RWPE2 (cell line): Measurements from ENCODE around the gene TMEM229B.

Experiments
- ATAC-seq: fragments of 200-7000 bp; cut with Tn5 transposase; 3 replicates; pipeline ENCODE4 v1.9.1; 2021; ENCODE audit warnings: low read depth
- DNase-seq: peaks from one replicate; pipeline ENCODE4 v3.0.0-alpha.2; 2020; ENCODE audit warnings: low spot score
- H3K27ac ChIP-seq: fragments of 450-650 bp; 2 replicates; pipeline ENCODE4 v1.5.1; 2017; ENCODE audit warnings: mild to moderate bottlenecking; ENCODE audit not compliant: poor library complexity, severe bottlenecking
- H3K27me3 ChIP-seq: fragments of 250-450 bp; sonication (Bioruptor Pico); 2 replicates; pipeline ENCODE4 v1.5.1; 2021; ENCODE audit warnings: mild to moderate bottlenecking, moderate library complexity; ENCODE audit not compliant: insufficient read depth, poor library complexity, severe bottlenecking
- H3K36me3 ChIP-seq: fragments of 250-450 bp; sonication (Bioruptor Pico); 2 replicates; pipeline ENCODE4 v1.5.1; 2020; ENCODE audit warnings: low read depth, mild to moderate bottlenecking, moderate library complexity
- H3K4me1 ChIP-seq: fragments of 250-450 bp; sonication (Bioruptor Pico); 2 replicates; pipeline ENCODE4 v1.5.1; 2021; ENCODE audit warnings: mild to moderate bottlenecking, moderate library complexity; ENCODE audit not compliant: insufficient read depth, poor library complexity, severe bottlenecking
- H3K4me3 ChIP-seq: fragments of 250-450 bp; sonication (Bioruptor Pico); 2 replicates; pipeline ENCODE4 v1.5.1; 2021; ENCODE audit warnings: mild to moderate bottlenecking, moderate library complexity; ENCODE audit not compliant: severe bottlenecking
- H3K9me3 ChIP-seq: fragments of 250-450 bp; sonication (Bioruptor Pico); 2 replicates; pipeline ENCODE4 v1.5.1; 2021; ENCODE audit warnings: mild to moderate bottlenecking, moderate library complexity; ENCODE audit not compliant: severe bottlenecking
- CTCF ChIP-seq: fragments of 450-650 bp; IDR thresholded peaks from one replicate; pipeline ENCODE4 v1.5.1; 2017; ENCODE audit warnings: mild to moderate bottlenecking, moderate library complexity; ENCODE audit not compliant: poor library complexity, severe bottlenecking

TMEM229B gene

GRCh38 chr14:67527756-67528155 lies 39.2 kb upstream of the TMEM229B start:
- DNase-seq (no peak), ATAC-seq (no peak)
- no peak for TF ChIP-seq CTCF
- Histone ChIP-seq H3K9me3 (no peaks in the 10 kb centered on the region), H3K36me3 (no peaks in the 10 kb centered on the region), H3K27ac (no peak overlapping the region), H3K4me1 (no peaks in the 10 kb centered on the region), H3K4me3 (no peak overlapping the region), H3K27me3 (no peaks in the 10 kb centered on the region)

GRCh38 chr14:67526676-67527459 lies 38.3 kb upstream of the TMEM229B start:
- peak; percentile 83 for ATAC-seq
- H3K9me3 ChIP-seq: no peaks in the 10 kb centered on the region
- no peak overlapping the region for H3K27ac ChIP-seq
- H3K4me1 ChIP-seq: no peaks in the 10 kb centered on the region
- no peak overlapping the region for H3K4me3 ChIP-seq
- H3K27me3 ChIP-seq: no peaks in the 10 kb centered on the region
- DNase-seq: no peak
- peak; percentile 98 for TF ChIP-seq CTCF
- no peaks in the 10 kb centered on the region for H3K36me3 ChIP-seq

GRCh38 chr14:67526181-67526580 lies 37.7 kb upstream of the TMEM229B start:
- Histone ChIP-seq H3K4me3 (no peak overlapping the region), H3K36me3 (no peaks in the 10 kb centered on the region), H3K4me1 (no peaks in the 10 kb centered on the region), H3K9me3 (no peaks in the 10 kb centered on the region), H3K27me3 (no peaks in the 10 kb centered on the region), H3K27ac (no peak overlapping the region)
- ATAC-seq (no peak), DNase-seq (no peak)
- TF ChIP-seq CTCF: no peak

- H3K36me3 ChIP-seq: no peaks in the 10 kb centered on the region
- no peaks in the 10 kb centered on the region for H3K9me3 ChIP-seq
- H3K4me1 ChIP-seq: no peaks in the 10 kb centered on the region
- H3K27me3 ChIP-seq: no peaks in the 10 kb centered on the region
- ATAC-seq (no peak), DNase-seq (no peak)
- H3K27ac ChIP-seq: no peak overlapping the region
- no peak for TF ChIP-seq CTCF
- H3K4me3 ChIP-seq: no peak overlapping the region
These were observed 36.9 kb upstream of the TMEM229B start for GRCh38 chr14:67525389-67525788.

- Histone ChIP-seq H3K36me3 (no peaks in the 10 kb centered on the region), H3K4me1 (no peaks in the 10 kb centered on the region), H3K27me3 (no peaks in the 10 kb centered on the region), H3K27ac (no peak overlapping the region), H3K4me3 (no peak overlapping the region), H3K9me3 (no peaks in the 10 kb centered on the region)
- TF ChIP-seq CTCF: no peak
- ATAC-seq: no peak
- DNase-seq: no peak
These were observed 36.1 kb upstream of the TMEM229B start for GRCh38 chr14:67524634-67524963.
